COLO668 (cell line): ENCODE results near the gene GRM4.

Source experiments
- DNase-seq: peaks from one replicate; lab custom pipeline; 2025; ENCODE audit not compliant: unreplicated experiment; lab: John Stamatoyannopoulos, UW

GRM4 gene

GRCh38 chr6:33983109-33983716, 162.7 kb downstream of the GRM4 start:
- DNase-seq, result peak; percentile 23

GRCh38 chr6:33981861-33982260, 164.0 kb downstream of the GRM4 start:
- no peak for DNase-seq

DNA sequence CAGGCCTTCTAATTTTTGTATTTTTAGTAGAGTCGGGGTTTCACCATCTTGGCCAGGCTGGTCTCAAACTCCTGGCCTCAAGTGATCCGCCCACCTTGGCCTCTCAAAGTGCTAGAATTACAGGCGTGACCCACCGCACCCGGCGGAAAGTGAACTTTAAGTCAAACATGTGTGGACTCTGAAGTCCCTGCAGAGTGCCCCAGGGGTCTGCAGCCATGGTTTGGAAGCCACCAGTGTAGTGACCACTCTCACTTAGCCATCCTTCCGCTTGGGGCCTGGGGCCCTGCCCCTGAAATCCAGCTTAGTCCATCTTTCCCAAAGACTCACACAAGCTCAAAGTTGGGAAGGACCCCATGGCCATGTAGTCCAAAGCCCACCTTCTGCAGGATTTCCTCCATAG, 164.5 kb downstream of the GRM4 start:
- no peak for DNase-seq

DNA sequence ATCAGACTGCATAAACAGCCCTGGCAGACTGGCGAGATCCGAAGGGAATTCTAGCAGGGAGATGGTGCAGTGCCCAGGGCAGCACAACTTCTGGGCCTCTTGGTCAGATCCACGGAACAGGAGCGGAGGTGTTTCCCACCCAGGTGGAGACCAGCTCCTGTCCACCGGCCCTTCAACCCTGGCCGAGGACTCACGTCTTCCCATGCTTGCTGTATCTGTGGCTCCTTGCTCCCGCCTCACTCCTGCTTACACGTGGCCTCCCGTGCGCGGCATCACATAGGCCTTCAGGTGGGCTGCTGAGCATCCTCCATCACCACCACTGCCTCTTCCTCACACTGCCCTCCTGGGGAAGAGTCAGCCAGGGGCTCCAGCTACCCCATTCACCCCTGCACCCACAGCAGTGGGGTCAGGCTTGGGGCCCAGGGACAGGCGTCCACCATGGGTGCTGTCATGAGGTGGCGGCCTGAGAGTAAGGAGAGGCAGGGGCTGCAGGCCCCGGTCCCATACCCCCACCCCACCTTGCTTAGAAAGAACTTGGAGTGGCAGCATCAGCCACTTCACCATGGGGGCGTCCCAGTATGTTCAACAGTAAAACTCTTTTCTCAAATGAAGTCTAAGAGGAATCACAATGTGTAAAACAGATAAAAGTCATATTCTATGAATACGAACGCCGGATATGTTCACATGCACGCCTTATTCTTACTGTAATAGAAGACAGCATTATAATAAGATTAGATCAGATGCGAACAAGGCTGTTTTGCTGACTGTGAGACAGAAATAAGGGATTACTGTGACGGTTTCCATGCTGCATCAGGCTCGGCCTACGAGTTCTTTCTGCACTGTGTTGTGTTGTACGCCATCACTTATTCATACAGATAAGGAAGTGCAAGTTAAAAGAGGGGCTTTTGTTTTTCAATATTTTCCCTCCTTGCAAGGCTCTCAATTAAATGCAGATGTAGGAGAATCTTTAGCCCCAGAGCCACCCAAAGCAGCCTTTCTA, 165.4 kb downstream of the GRM4 start:
- DNase-seq, result no peak

GRCh38 chr6:33979750-33980149, 166.1 kb downstream of the GRM4 start:
- no peak for DNase-seq

DNA sequence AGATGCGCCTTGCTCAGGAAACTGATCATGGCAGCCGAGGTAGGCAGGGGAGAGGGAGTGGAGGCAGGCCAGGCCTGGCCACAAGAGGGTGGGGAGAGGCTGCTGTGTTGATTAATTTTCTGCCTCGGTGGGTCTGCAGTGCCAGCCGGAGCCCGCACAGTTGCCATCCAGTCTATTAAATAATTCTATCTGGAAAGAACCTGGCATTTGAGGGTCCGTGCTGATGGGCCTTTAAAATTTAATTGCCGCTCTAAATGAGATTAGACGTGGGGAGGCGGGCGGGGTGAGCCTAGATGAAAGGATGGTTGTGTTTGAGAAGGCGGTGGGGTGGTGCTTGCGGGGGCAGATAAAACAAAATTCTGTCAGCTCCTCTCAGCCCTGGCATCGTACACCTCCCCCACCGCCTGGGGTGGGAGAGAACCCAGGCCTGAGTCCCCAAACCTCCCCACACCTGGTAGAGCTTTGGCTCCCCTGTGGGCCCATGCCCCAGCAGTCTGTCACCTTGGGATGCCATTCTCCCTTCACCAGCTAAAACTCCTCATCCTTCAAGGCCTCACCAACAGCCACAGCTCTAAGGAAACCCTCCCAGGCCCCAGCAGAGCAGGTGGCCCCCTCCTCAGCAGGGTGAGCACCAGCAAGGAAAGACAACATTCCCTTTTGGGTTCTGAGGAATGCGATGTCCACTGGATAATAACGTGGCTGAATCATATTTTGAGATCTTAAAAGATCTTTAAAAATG, 167.3 kb downstream of the GRM4 start:
- DNase-seq, result no peak

GRCh38 chr6:33977606-33978411, 168.1 kb downstream of the GRM4 start:
- no peak for DNase-seq

DNA sequence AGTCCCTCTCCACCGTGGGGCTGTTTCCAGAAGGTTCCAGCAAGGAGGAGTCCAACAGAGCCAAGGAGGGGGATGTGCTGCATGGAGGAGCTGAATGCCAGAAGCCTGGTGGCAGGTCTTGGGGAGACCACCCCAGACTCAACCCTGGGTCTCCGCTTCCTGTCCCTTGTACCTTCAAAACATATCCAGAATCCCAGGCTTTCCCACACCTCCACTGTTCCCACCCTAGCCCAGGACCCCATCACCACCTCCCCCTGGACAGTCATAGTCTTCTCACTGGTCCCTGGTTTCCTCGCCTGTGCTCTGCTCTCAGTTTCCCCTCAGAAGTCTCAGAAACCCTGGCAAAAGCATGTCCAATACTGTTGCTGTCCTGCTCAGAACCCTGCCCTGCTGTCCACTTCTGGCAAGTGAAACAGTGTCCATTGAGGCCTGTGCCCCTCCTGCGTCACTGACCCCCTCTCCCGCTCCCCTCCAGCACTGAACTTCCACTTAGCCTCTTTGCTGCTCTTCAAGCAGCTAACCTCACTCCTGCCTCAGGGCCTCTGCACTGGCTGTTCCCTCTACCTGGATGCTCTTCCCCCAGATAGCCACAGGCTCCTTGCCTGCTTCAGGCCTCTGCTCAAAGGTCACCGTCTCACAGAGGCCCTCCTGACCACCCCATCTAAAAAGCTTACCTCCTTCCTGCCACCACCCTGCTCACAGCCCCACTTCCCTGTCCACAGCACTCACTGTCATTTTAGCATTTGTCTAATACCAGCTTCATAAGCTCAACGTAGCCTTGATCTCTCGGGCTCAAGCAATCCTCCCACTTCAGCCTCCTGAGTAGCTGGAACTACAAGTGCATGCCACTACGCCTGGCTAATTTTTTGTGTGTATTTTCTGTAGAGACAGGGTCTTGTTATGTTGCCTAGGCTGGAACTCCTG, 169.2 kb downstream of the GRM4 start:
- DNase-seq, result no peak

DNA sequence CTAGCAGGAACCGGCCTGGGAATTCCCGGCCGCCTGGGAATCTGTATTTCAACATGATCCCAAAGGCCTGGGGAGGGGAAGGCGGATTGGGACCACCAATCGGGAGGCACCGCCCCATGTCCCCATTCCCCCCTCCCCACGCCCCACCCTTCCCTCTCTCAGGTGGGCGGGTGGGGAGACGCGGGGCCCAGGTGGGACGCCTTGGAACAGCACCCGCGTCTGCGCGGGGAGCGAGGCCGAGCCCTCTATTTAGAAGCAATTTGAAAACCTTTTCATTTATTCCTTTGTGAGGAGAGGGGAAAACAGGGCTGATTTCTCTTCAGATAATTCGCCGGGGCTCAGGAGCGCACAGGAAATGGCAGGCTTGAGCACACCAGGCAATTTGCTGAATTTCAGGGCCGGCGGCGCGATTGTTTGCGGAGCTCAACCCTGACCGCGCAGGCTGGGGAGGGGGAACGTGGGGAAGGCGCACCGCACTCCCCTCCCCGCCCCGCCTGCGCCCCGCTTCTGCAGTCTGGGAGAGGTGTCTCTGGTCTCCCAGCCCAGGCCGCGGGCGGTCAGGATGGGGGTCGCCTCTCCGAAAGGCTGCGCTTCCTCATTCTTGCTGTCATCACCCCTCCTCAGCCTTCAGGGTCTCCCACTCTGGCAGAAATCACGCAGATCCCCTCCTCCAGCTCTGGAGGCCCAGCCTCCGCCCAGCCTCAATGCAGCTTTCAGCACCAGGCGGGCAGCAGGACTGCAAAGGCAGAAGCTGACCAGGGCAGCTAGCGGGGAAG, 170.0 kb downstream of the GRM4 start:
- DNase-seq, result no peak

DNA sequence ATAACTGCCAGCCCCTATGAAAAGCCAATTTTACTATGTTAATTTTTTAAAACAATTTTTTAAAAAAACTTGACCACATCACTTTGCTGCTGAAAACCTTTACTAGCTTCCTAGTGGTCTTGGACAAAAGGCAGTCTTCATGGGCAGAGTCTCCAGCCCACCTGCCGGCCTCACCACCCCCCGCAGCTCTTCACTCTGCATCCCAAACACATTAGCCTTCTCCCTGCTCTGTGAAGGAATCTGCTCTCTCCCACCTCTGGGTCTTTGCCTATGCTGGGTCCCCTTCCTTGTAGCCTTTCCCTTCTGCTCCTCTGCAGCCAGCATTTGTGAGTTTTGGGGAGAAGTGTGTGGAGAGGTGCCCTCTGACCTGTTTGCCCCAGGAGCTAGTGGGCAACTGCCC, 171.4 kb downstream of the GRM4 start:
- no peak for DNase-seq

- DNase-seq, result no peak
These were observed 171.9 kb downstream of the GRM4 start for GRCh38 chr6:33974030-33974429.

GRCh38 chr6:33971580-33971979, 174.3 kb downstream of the GRM4 start:
- no peak for DNase-seq
